Measurements from ENCODE around the gene NTRK2. TPM values are rescaled to one million over a fixed set of nuclear protein-coding genes. Genes with fewer than 3 reads are reported as not detected.

The NTRK2 gene
- total RNA-seq, 1 donor from 2014 or later: 23.8 TPM

GRCh38 chr9:85008215-85008614, 338.7 kb downstream of the NTRK2 start:
- Histone ChIP-seq H3K4me3 (no peak overlapping the region), H3K4me1 (no peaks in the 10 kb centered on the region), H3K27ac (no peak overlapping the region), H3K27me3 (no peaks in the 10 kb centered on the region), H3K9me3 (no peaks in the 10 kb centered on the region), H3K36me3 (no peaks in the 10 kb centered on the region)
- intact Hi-C loops (cut with DNase I): no loop called here
- no peak for TF ChIP-seq CTCF (IDR thresholded peaks at IDR 0.05)
- DNase-seq (ENCODE audit: low spot score in 2 of 2): no peak

- Histone ChIP-seq H3K27ac (no peak overlapping the region), H3K27me3 (no peaks in the 10 kb centered on the region), H3K4me1 (no peaks in the 10 kb centered on the region), H3K36me3 (no peaks in the 10 kb centered on the region), H3K4me3 (no peak overlapping the region), H3K9me3 (no peaks in the 10 kb centered on the region)
- no peak for TF ChIP-seq CTCF (IDR thresholded peaks at IDR 0.05)
- intact Hi-C loops (cut with DNase I): no loop called here
- DNase-seq (ENCODE audit: low spot score in 2 of 2): no peak
Observed at GRCh38 chr9:85009251-85009650, 339.7 kb downstream of the NTRK2 start.

- Histone ChIP-seq H3K4me3 (no peak overlapping the region), H3K27me3 (no peaks in the 10 kb centered on the region), H3K36me3 (no peaks in the 10 kb centered on the region), H3K4me1 (no peaks in the 10 kb centered on the region), H3K27ac (no peak overlapping the region), H3K9me3 (no peaks in the 10 kb centered on the region)
- intact Hi-C loops (cut with DNase I): no loop called here
- no peak for TF ChIP-seq CTCF (IDR thresholded peaks at IDR 0.05)
- no peak for DNase-seq (ENCODE audit: low spot score in 2 of 2)
Observed at GRCh38 chr9:85013703-85014102, 344.2 kb downstream of the NTRK2 start.

GRCh38 chr9:85014292-85014691, 344.8 kb downstream of the NTRK2 start:
- Histone ChIP-seq H3K4me3 (no peak overlapping the region), H3K9me3 (no peaks in the 10 kb centered on the region), H3K27me3 (no peaks in the 10 kb centered on the region), H3K4me1 (no peaks in the 10 kb centered on the region), H3K36me3 (no peaks in the 10 kb centered on the region), H3K27ac (no peak overlapping the region)
- intact Hi-C loops (cut with DNase I): no loop called here
- DNase-seq (ENCODE audit: low spot score in 2 of 2): no peak
- TF ChIP-seq CTCF (IDR thresholded peaks at IDR 0.05): no peak

GRCh38 chr9:85016384-85017006, 347.0 kb downstream of the NTRK2 start:
- no peaks in the 10 kb centered on the region for H3K36me3 ChIP-seq
- H3K27me3 ChIP-seq: no peaks in the 10 kb centered on the region
- DNase-seq (ENCODE audit: low spot score in 2 of 2): no peak
- H3K4me1 ChIP-seq: no peaks in the 10 kb centered on the region
- H3K9me3 ChIP-seq: no peaks in the 10 kb centered on the region
- no peak overlapping the region for H3K27ac ChIP-seq
- no peak overlapping the region for H3K4me3 ChIP-seq
- TF ChIP-seq CTCF (IDR thresholded peaks at IDR 0.05): no peak
- intact Hi-C loops (cut with DNase I): no loop called here

GRCh38 chr9:85020791-85021190, 351.3 kb downstream of the NTRK2 start:
- H3K27me3 ChIP-seq: no peaks in the 10 kb centered on the region
- no peaks in the 10 kb centered on the region for H3K9me3 ChIP-seq
- H3K36me3 ChIP-seq: no peaks in the 10 kb centered on the region
- H3K27ac ChIP-seq: no peak overlapping the region
- TF ChIP-seq CTCF (IDR thresholded peaks at IDR 0.05): no peak
- H3K4me1 ChIP-seq: no peaks in the 10 kb centered on the region
- DNase-seq (ENCODE audit: low spot score in 2 of 2): no peak
- H3K4me3 ChIP-seq: no peak overlapping the region
- intact Hi-C loops (cut with DNase I): no loop called here

Data from ascending aorta (tissue), 2 donors.